ENCODE data around the gene BTBD7. TPM values are rescaled to one million over a fixed set of nuclear protein-coding genes. Genes with fewer than 3 reads are reported as not detected.

BTBD7 gene
- total and polyA plus RNA-seq, 4 donors = 7.8 to 47.7 (median 19.4) TPM

- 60 to 72% methylated on average over 2 of the region's 2 CpGs for WGBS, 2 donors
- Histone ChIP-seq H3K36me3 (ENCODE audit: control insufficient read depth in 4 of 4, insufficient read depth in 4 of 4, low read length in 4 of 4) (peaks cover 0 to 6% (median 4%) of the 10 kb centered on the region in 4 donors), H3K4me1 (ENCODE audit: control insufficient read depth in 5 of 5, insufficient read depth in 5 of 5, low read length in 5 of 5) (peaks cover 0 to 7% (median 2%) of the 10 kb centered on the region in 5 donors), H3K9ac (ENCODE audit: insufficient read depth in 1 of 2, low read length in 2 of 2) (no peak overlapping the region), H3K9me3 (ENCODE audit: control insufficient read depth in 4 of 4, insufficient read depth in 3 of 4, low read length in 3 of 4) (no peaks in the 10 kb centered on the region), H3K4me3 (no peak overlapping the region), H3K27ac (ENCODE audit: low read depth in 1 of 2, low read length in 1 of 2) (no peak overlapping the region), H3K27me3 (ENCODE audit: control insufficient read depth in 3 of 3, insufficient read depth in 3 of 3, low read length in 2 of 3) (no peaks in the 10 kb centered on the region)
- peak in 2 of 3 donors; percentile 13 to 26 for DNase-seq
- ATAC-seq (ENCODE audit: insufficient read depth, low FRiP score) = no peak
- no peak for TF ChIP-seq CTCF (IDR thresholded peaks at IDR 0.05; ENCODE audit: control extremely low read depth, extremely low read depth)
Observed at GRCh38 chr14:93285044-93285443, 47.8 kb downstream of the BTBD7 start.

- Histone ChIP-seq H3K36me3 (ENCODE audit: control insufficient read depth in 4 of 4, insufficient read depth in 4 of 4, low read length in 4 of 4) (peaks cover 3 to 5% (median 4%) of the 10 kb centered on the region in 4 donors), H3K4me3 (no peak overlapping the region), H3K4me1 (ENCODE audit: control insufficient read depth in 5 of 5, insufficient read depth in 5 of 5, low read length in 5 of 5) (peaks cover 0 to 7% (median 0%) of the 10 kb centered on the region in 5 donors), H3K27me3 (ENCODE audit: control insufficient read depth in 3 of 3, insufficient read depth in 3 of 3, low read length in 2 of 3) (no peaks in the 10 kb centered on the region), H3K9ac (ENCODE audit: insufficient read depth in 1 of 2, low read length in 2 of 2) (no peak overlapping the region), H3K27ac (ENCODE audit: low read depth in 1 of 2, low read length in 1 of 2) (no peak overlapping the region), H3K9me3 (ENCODE audit: control insufficient read depth in 4 of 4, insufficient read depth in 3 of 4, low read length in 3 of 4) (no peaks in the 10 kb centered on the region)
- WGBS, 2 donors = 71 to 79% methylated on average over 1 of the region's 1 CpG
- no peak for DNase-seq
- TF ChIP-seq CTCF (IDR thresholded peaks at IDR 0.05; ENCODE audit: control extremely low read depth, extremely low read depth) = no peak
- no peak for ATAC-seq (ENCODE audit: insufficient read depth, low FRiP score)
Observed at GRCh38 chr14:93281937-93282336, 50.9 kb downstream of the BTBD7 start.

GRCh38 chr14:93280743-93281142 lies 52.1 kb downstream of the BTBD7 start:
- ATAC-seq (ENCODE audit: insufficient read depth, low FRiP score) (no peak), DNase-seq (no peak)
- TF ChIP-seq CTCF (IDR thresholded peaks at IDR 0.05; ENCODE audit: control extremely low read depth, extremely low read depth) = no peak
- no peak overlapping the region for H3K9ac ChIP-seq (ENCODE audit: insufficient read depth in 1 of 2, low read length in 2 of 2)
- H3K4me3 ChIP-seq = no peak overlapping the region
- peaks cover 0 to 7% (median 0%) of the 10 kb centered on the region in 5 donors for H3K4me1 ChIP-seq (ENCODE audit: control insufficient read depth in 5 of 5, insufficient read depth in 5 of 5, low read length in 5 of 5)
- WGBS, 2 donors = 94% methylated on average over 5 of the region's 5 CpGs
- no peaks in the 10 kb centered on the region for H3K27me3 ChIP-seq (ENCODE audit: control insufficient read depth in 3 of 3, insufficient read depth in 3 of 3, low read length in 2 of 3)
- no peaks in the 10 kb centered on the region for H3K9me3 ChIP-seq (ENCODE audit: control insufficient read depth in 4 of 4, insufficient read depth in 3 of 4, low read length in 3 of 4)
- no peak overlapping the region for H3K27ac ChIP-seq (ENCODE audit: low read depth in 1 of 2, low read length in 1 of 2)
- peaks cover 3 to 5% (median 4%) of the 10 kb centered on the region in 4 donors for H3K36me3 ChIP-seq (ENCODE audit: control insufficient read depth in 4 of 4, insufficient read depth in 4 of 4, low read length in 4 of 4)

All from lung (tissue), 12 donors.